ENCODE data around the gene EBF4. TPM values are rescaled to one million over a fixed set of nuclear protein-coding genes. Genes with fewer than 3 reads are reported as not detected.

The EBF4 gene
- total RNA-seq, 6 experiments from 2014 or later: 0.14 to 0.48 (median 0.46) TPM; not detected in 3

- TF ChIP-seq, protein P1, sequence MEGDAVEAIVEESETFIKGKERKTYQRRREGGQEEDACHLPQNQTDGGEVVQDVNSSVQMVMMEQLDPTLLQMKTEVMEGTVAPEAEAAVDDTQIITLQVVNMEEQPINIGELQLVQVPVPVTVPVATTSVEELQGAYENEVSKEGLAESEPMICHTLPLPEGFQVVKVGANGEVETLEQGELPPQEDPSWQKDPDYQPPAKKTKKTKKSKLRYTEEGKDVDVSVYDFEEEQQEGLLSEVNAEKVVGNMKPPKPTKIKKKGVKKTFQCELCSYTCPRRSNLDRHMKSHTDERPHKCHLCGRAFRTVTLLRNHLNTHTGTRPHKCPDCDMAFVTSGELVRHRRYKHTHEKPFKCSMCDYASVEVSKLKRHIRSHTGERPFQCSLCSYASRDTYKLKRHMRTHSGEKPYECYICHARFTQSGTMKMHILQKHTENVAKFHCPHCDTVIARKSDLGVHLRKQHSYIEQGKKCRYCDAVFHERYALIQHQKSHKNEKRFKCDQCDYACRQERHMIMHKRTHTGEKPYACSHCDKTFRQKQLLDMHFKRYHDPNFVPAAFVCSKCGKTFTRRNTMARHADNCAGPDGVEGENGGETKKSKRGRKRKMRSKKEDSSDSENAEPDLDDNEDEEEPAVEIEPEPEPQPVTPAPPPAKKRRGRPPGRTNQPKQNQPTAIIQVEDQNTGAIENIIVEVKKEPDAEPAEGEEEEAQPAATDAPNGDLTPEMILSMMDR (IDR thresholded peaks at IDR 0.05): no peak
- no peak for DNase-seq
- no peak overlapping the region for H3K4me3 Mint-ChIP-seq
- H3K27ac Mint-ChIP-seq: no peak overlapping the region
- H3K9me3 Mint-ChIP-seq: peaks cover 16% of the 10 kb centered on the region
- no peaks in the 10 kb centered on the region for H3K4me1 Mint-ChIP-seq (ENCODE audit: low read depth)
- 0 out of 2 replicates have a peak, but pooled peaks cover 4% of the 10 kb centered on the region for H3K36me3 Mint-ChIP-seq (ENCODE audit: low read depth)
- H3K27me3 Mint-ChIP-seq (ENCODE audit: insufficient read depth): peaks cover 24% of the 10 kb centered on the region
These were observed 36.7 kb downstream of the EBF4 start for GRCh38 chr20:2729251-2729713.

- no peaks in the 10 kb centered on the region for H3K4me1 Mint-ChIP-seq (ENCODE audit: low read depth)
- DNase-seq: peak; percentile 15
- H3K27ac Mint-ChIP-seq: no peak overlapping the region
- H3K27me3 Mint-ChIP-seq (ENCODE audit: insufficient read depth): peaks cover 27% of the 10 kb centered on the region
- no peak overlapping the region for H3K4me3 Mint-ChIP-seq
- peaks cover 16% of the 10 kb centered on the region for H3K9me3 Mint-ChIP-seq
- 0 out of 2 replicates have a peak, but pooled peaks cover 4% of the 10 kb centered on the region for H3K36me3 Mint-ChIP-seq (ENCODE audit: low read depth)
- TF ChIP-seq, protein P1 (IDR thresholded peaks at IDR 0.05): no peak
These were observed 37.2 kb downstream of the EBF4 start for GRCh38 chr20:2729791-2730190.

DNA sequence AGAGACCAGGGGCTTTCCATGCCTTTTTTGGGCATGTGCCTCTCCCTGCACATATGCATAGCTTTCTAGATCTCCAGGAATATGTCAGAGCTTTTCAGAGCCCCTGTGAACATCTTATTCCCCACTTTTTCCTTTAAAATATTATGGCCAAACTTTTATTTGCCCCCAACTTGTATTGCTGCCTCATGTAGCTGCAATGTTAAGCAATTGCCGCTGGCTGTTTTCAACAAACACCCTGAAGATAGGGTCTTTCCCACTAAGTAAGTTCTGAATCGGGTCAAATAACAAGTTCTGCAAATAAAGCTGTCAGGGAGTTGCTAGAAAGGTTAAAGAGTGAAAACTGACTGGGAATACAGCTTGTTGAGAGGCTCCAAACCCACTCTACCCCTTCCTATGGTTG lies 42.3 kb downstream of the EBF4 start:
- Mint-ChIP-seq H3K4me3 (no peak overlapping the region), H3K27ac (no peak overlapping the region), H3K9me3 (peaks cover 16% of the 10 kb centered on the region), H3K27me3 (ENCODE audit: insufficient read depth) (peaks cover 25% of the 10 kb centered on the region), H3K36me3 (ENCODE audit: low read depth) (0 out of 2 replicates have a peak, but pooled peaks cover 4% of the 10 kb centered on the region), H3K4me1 (ENCODE audit: low read depth) (no peaks in the 10 kb centered on the region)
- no peak for DNase-seq
- TF ChIP-seq, protein P1 (IDR thresholded peaks at IDR 0.05): no peak

- H3K4me3 Mint-ChIP-seq: no peak overlapping the region
- H3K9me3 Mint-ChIP-seq: peaks cover 16% of the 10 kb centered on the region
- DNase-seq: no peak
- TF ChIP-seq, protein P1 (IDR thresholded peaks at IDR 0.05): no peak
- H3K27ac Mint-ChIP-seq: no peak overlapping the region
- H3K36me3 Mint-ChIP-seq (ENCODE audit: low read depth): 0 out of 2 replicates have a peak, but pooled peaks cover 4% of the 10 kb centered on the region
- H3K4me1 Mint-ChIP-seq (ENCODE audit: low read depth): no peaks in the 10 kb centered on the region
- H3K27me3 Mint-ChIP-seq (ENCODE audit: insufficient read depth): peaks cover 34% of the 10 kb centered on the region
These were observed 43.9 kb downstream of the EBF4 start for GRCh38 chr20:2736441-2736840.

GRCh38 chr20:2738331-2739041 lies 45.9 kb downstream of the EBF4 start:
- Mint-ChIP-seq H3K27ac (no peak overlapping the region), H3K4me3 (no peak overlapping the region), H3K4me1 (ENCODE audit: low read depth) (0 out of 2 replicates have a peak, but pooled peaks cover 4% of the 10 kb centered on the region), H3K9me3 (no peaks in the 10 kb centered on the region; the same call in 1 of the 2 replicates), H3K36me3 (ENCODE audit: low read depth) (no peaks in the 10 kb centered on the region), H3K27me3 (ENCODE audit: insufficient read depth) (peaks cover 47% of the 10 kb centered on the region)
- DNase-seq: no peak
- TF ChIP-seq, protein P1 (IDR thresholded peaks at IDR 0.05): no peak
